Measurements from ENCODE around the gene WNT16. TPM values are rescaled to one million over a fixed set of nuclear protein-coding genes. Genes with fewer than 3 reads are reported as not detected.
A peak's percentile ranks its signal among the peaks of the same experiment; 100 is the strongest.

Gene WNT16
- polyA plus RNA-seq, 1 donor = 0.43 TPM

DNA sequence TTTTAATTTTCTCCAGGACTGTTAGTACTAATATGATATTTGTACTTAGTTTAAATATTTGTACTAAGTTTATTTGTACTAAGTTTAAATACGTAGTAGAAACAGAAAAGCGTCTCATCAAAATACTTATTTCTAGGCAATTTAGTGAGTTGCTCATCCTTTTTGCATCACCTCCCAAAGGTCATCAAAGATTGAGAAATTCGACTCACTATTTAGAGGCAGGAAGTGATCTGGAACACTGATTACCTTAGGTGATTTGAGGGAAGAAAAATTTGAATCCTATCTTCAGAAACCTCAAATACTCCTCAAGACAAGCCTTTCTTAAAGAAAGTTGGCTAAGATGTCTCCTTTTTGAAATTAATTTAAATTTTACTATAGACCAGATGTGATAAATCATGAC lies 14.5 kb downstream of the WNT16 start:
- Histone ChIP-seq H3K4me3 (ENCODE audit: low read length) (no peak overlapping the region), H3K27me3 (ENCODE audit: control insufficient read depth, insufficient read depth, low read length) (no peaks in the 10 kb centered on the region), H3K27ac (ENCODE audit: low read length) (no peak overlapping the region), H3K36me3 (ENCODE audit: control insufficient read depth, insufficient read depth, low read length) (peaks cover 8% of the 10 kb centered on the region), H3K9me3 (ENCODE audit: control insufficient read depth, low read depth, low read length) (no peaks in the 10 kb centered on the region), H3K4me1 (ENCODE audit: control insufficient read depth, insufficient read depth, low read length) (no peaks in the 10 kb centered on the region)
- DNase-seq = no peak
- WGBS (ENCODE audit: insufficient coverage, low lambda C conversion rate) = 94% methylated on average over 3 of the region's 3 CpGs

DNA sequence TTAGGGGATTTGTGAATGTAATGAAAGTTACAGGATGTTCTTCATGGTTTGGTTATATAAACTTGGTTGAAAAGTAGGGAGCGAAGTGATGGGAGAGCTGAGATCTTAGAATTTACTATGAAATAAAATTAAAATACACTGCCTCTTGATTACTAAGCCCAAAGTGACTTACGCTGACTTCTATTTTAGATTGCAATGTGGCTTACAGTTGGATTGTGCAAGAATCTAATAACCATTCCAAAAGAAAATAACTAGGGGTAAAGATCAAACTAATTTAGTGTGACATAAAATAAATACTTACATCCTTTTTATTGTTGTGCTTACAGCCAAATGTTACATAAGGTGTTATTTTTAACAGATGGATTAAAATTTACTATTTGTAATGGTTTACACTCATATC lies 15.3 kb downstream of the WNT16 start:
- no peaks in the 10 kb centered on the region for H3K27me3 ChIP-seq (ENCODE audit: control insufficient read depth, insufficient read depth, low read length)
- H3K4me1 ChIP-seq (ENCODE audit: control insufficient read depth, insufficient read depth, low read length) = no peaks in the 10 kb centered on the region
- no peak overlapping the region for H3K4me3 ChIP-seq (ENCODE audit: low read length)
- no peak for DNase-seq
- WGBS (ENCODE audit: insufficient coverage, low lambda C conversion rate) = 88% methylated on average over 1 of the region's 2 CpGs
- no peak overlapping the region for H3K27ac ChIP-seq (ENCODE audit: low read length)
- H3K9me3 ChIP-seq (ENCODE audit: control insufficient read depth, low read depth, low read length) = no peaks in the 10 kb centered on the region
- peaks cover 8% of the 10 kb centered on the region for H3K36me3 ChIP-seq (ENCODE audit: control insufficient read depth, insufficient read depth, low read length)

DNA sequence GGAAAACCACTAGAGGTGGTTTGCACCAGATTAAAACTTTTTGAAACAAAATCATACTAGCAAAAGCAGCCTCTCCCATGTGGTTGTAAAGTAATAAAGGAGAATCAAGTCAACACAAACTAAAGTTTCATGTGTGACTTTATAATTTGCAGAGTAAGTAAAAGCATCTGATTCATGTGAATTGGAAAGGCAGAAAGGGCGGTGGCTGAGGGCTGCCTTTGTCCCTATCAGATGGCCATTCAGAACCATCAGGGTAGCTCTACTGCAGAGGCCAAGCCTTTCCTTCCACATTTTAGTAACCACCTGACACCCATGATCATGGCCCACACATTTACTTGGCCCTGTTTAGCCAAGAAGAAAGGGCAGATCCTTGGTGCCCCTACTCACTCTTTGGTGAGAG lies 15.7 kb downstream of the WNT16 start:
- Histone ChIP-seq H3K4me3 (ENCODE audit: low read length) (no peak overlapping the region), H3K36me3 (ENCODE audit: control insufficient read depth, insufficient read depth, low read length) (peaks cover 8% of the 10 kb centered on the region), H3K4me1 (ENCODE audit: control insufficient read depth, insufficient read depth, low read length) (no peaks in the 10 kb centered on the region), H3K27ac (ENCODE audit: low read length) (no peak overlapping the region), H3K27me3 (ENCODE audit: control insufficient read depth, insufficient read depth, low read length) (no peaks in the 10 kb centered on the region), H3K9me3 (ENCODE audit: control insufficient read depth, low read depth, low read length) (no peaks in the 10 kb centered on the region)
- DNase-seq = no peak
- no CpG with 5 or more reads among the region's 1 CpG for WGBS (ENCODE audit: insufficient coverage, low lambda C conversion rate)

DNA sequence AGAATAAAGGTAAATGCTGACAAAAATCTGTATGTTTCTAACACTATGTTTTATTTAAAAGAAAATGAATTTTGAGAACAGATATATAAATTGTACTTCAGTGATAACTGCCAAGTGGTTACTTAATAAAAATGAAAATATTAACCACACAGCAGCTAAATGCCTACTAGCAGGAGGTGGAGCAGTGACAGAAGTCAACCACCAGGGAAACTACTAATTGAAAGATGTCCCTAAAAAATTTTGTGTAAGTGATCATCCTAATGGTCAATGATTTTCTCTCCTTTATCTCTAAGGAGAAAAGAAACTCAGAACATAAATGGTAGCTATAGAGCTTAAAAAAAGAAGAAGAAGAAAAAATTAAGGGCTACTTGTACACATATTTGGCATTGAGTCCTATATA lies 22.9 kb downstream of the WNT16 start:
- Histone ChIP-seq H3K27ac (ENCODE audit: low read length) (no peak overlapping the region), H3K27me3 (ENCODE audit: control insufficient read depth, insufficient read depth, low read length) (no peaks in the 10 kb centered on the region), H3K36me3 (ENCODE audit: control insufficient read depth, insufficient read depth, low read length) (peaks cover 44% of the 10 kb centered on the region), H3K4me1 (ENCODE audit: control insufficient read depth, insufficient read depth, low read length) (no peaks in the 10 kb centered on the region), H3K9me3 (ENCODE audit: control insufficient read depth, low read depth, low read length) (no peaks in the 10 kb centered on the region), H3K4me3 (ENCODE audit: low read length) (no peak overlapping the region)
- no peak for DNase-seq

DNA sequence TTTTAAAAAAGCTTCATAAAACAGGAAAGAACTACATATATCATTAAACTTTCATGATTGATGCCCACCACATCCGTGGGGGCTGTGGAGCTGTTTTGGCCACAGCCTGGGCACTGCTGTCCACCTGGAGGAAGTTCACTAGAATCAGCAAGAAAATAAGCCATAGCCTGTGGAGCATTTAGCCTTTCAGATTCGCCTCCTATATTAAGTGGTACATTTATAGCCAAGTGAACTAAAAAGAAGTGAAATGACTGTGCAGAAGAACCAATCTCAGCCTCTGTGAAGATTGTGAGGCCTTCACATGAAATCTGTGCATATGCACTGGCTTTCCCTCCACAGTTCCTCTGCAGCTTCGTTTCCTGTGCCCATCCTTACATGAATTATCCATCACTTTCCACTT lies 23.5 kb downstream of the WNT16 start:
- DNase-seq = no peak
- 90% methylated on average over 2 of the region's 3 CpGs for WGBS (ENCODE audit: insufficient coverage, low lambda C conversion rate)
- H3K36me3 ChIP-seq (ENCODE audit: control insufficient read depth, insufficient read depth, low read length) = peaks cover 45% of the 10 kb centered on the region
- no peaks in the 10 kb centered on the region for H3K4me1 ChIP-seq (ENCODE audit: control insufficient read depth, insufficient read depth, low read length)
- no peaks in the 10 kb centered on the region for H3K27me3 ChIP-seq (ENCODE audit: control insufficient read depth, insufficient read depth, low read length)
- no peak overlapping the region for H3K4me3 ChIP-seq (ENCODE audit: low read length)
- H3K9me3 ChIP-seq (ENCODE audit: control insufficient read depth, low read depth, low read length) = no peaks in the 10 kb centered on the region
- H3K27ac ChIP-seq (ENCODE audit: low read length) = no peak overlapping the region

DNA sequence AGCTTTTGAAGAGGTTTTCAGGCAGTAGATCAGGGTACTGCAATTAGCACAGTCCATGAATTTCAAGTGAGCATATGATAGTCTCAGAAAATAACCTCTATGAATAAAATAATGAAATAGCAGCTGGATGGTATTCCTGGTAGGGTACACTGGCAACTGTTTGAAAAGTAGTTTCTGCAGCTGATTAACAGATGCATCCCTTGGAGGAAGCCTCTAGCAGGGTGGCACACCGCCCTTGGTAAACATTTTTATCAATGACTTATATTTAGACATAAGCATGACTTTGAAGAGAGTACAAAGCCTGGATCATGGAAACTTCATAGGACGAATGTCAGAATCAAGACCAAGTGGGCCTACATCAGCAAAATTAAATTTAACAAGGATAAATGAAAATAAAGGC lies 26.8 kb downstream of the WNT16 start:
- Histone ChIP-seq H3K9me3 (ENCODE audit: control insufficient read depth, low read depth, low read length) (no peaks in the 10 kb centered on the region), H3K27ac (ENCODE audit: low read length) (no peak overlapping the region), H3K27me3 (ENCODE audit: control insufficient read depth, insufficient read depth, low read length) (no peaks in the 10 kb centered on the region), H3K4me1 (ENCODE audit: control insufficient read depth, insufficient read depth, low read length) (no peaks in the 10 kb centered on the region), H3K36me3 (ENCODE audit: control insufficient read depth, insufficient read depth, low read length) (peaks cover 47% of the 10 kb centered on the region), H3K4me3 (ENCODE audit: low read length) (no peak overlapping the region)
- DNase-seq = no peak
- WGBS (ENCODE audit: insufficient coverage, low lambda C conversion rate) = 74% methylated on average over 2 of the region's 2 CpGs

DNA sequence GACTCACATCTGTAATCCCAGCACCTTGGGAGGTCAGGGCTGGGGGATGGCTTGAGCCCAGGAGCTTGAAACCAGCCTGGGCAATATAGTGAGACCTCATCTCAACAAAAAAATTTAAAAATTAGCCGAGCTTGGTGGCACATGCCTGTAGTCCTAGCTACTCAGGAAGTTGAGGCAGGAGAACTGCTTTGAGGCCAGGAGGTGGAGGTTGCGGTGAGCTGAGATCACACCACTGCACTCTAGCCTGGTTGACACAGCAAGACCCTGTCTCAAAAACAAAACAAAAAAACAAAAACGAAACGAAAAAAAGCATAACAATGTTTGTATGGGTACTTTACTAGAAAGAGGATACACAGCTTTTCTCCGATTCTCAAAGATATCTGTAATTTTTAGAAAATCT lies 31.8 kb downstream of the WNT16 start:
- no peak for DNase-seq
- 100% methylated on average over 3 of the region's 5 CpGs for WGBS (ENCODE audit: insufficient coverage, low lambda C conversion rate)
- Histone ChIP-seq H3K9me3 (ENCODE audit: control insufficient read depth, low read depth, low read length) (no peaks in the 10 kb centered on the region), H3K4me3 (ENCODE audit: low read length) (no peak overlapping the region), H3K27me3 (ENCODE audit: control insufficient read depth, insufficient read depth, low read length) (no peaks in the 10 kb centered on the region), H3K36me3 (ENCODE audit: control insufficient read depth, insufficient read depth, low read length) (peaks cover 41% of the 10 kb centered on the region), H3K27ac (ENCODE audit: low read length) (no peak overlapping the region), H3K4me1 (ENCODE audit: control insufficient read depth, insufficient read depth, low read length) (no peaks in the 10 kb centered on the region)

DNA sequence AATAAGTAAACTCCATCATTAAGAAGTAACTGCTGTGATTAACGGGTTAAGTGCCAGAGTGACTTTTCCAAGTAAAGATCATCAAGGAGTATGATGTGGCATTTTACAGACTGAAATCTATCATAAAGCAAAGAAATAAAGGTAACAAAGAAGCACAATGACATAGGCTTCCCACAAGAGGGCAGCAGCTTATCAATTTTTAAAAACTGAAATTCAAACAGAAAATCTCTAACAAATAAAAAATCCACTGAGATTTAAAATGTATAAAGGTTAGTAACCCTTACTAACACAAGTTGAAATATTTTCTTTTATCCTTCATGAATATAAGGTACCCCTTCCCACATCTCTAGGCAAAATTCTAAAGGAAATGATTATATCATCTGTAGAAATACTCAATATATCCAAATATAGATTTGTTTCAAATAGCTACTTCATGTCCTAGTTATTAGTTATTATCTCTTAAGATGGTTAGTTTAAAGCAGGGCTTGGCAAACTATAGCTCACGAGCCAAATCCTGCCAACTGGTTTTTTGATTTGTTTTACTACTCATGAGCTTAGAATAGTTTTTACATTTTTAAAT lies 38.1 kb downstream of the WNT16 start:
- WGBS (ENCODE audit: insufficient coverage, low lambda C conversion rate) = 75% methylated on average over 1 of the region's 2 CpGs
- Histone ChIP-seq H3K4me3 (ENCODE audit: low read length) (no peak overlapping the region), H3K27ac (ENCODE audit: low read length) (no peak overlapping the region), H3K4me1 (ENCODE audit: control insufficient read depth, insufficient read depth, low read length) (peaks cover 4% of the 10 kb centered on the region), H3K9me3 (ENCODE audit: control insufficient read depth, low read depth, low read length) (no peaks in the 10 kb centered on the region), H3K27me3 (ENCODE audit: control insufficient read depth, insufficient read depth, low read length) (no peaks in the 10 kb centered on the region), H3K36me3 (ENCODE audit: control insufficient read depth, insufficient read depth, low read length) (peaks cover 34% of the 10 kb centered on the region)
- no peak for DNase-seq

DNA sequence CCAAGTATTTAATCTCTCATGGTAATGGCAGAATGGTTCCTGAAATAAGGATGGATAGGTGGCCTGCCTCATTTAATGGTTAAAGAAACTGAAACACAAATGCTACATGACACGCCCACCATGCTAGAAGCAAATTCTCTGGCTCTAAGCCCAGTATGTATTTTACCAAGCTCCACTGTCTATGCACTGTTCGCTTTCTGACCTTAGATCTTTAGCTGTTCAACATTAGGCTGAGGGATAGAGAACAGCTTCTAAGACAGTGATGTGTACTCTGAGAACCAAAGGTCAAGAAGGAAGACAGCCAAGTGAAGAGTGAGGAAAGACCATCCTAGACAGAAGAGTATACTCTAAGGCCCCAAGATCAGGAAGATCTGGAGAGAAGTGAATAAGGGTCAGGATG lies 40.7 kb downstream of the WNT16 start:
- no peak overlapping the region for H3K27ac ChIP-seq (ENCODE audit: low read length)
- WGBS (ENCODE audit: insufficient coverage, low lambda C conversion rate) = no CpG with 5 or more reads among the region's 2 CpGs
- no peaks in the 10 kb centered on the region for H3K27me3 ChIP-seq (ENCODE audit: control insufficient read depth, insufficient read depth, low read length)
- DNase-seq = peak; percentile 33 to 75
- H3K36me3 ChIP-seq (ENCODE audit: control insufficient read depth, insufficient read depth, low read length) = peaks cover 25% of the 10 kb centered on the region
- no peak overlapping the region for H3K4me3 ChIP-seq (ENCODE audit: low read length)
- H3K9me3 ChIP-seq (ENCODE audit: control insufficient read depth, low read depth, low read length) = no peaks in the 10 kb centered on the region
- H3K4me1 ChIP-seq (ENCODE audit: control insufficient read depth, insufficient read depth, low read length) = peaks cover 4% of the 10 kb centered on the region

DNA sequence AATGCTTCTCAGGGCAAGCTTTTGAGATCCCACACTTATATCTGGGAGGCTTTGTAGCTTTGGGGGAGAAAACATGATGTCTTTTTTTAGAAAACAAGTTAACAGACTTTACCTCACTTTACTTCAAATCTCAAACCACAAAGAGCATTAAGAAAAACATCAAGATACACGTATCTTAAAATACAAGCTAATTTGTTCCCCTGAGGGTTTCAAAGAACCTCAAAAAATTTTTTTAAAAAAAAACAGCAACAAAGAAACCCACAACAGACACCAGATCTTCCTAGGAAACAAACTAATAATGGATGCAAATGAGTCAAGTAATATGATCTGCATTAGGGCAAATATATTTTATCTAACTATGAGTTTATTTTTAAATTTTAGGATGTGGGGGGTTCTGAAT lies 42.6 kb downstream of the WNT16 start:
- peaks cover 35% of the 10 kb centered on the region for H3K36me3 ChIP-seq (ENCODE audit: control insufficient read depth, insufficient read depth, low read length)
- H3K27me3 ChIP-seq (ENCODE audit: control insufficient read depth, insufficient read depth, low read length) = no peaks in the 10 kb centered on the region
- no peaks in the 10 kb centered on the region for H3K9me3 ChIP-seq (ENCODE audit: control insufficient read depth, low read depth, low read length)
- H3K4me1 ChIP-seq (ENCODE audit: control insufficient read depth, insufficient read depth, low read length) = peaks cover 4% of the 10 kb centered on the region
- H3K27ac ChIP-seq (ENCODE audit: low read length) = no peak overlapping the region
- DNase-seq = no peak
- H3K4me3 ChIP-seq (ENCODE audit: low read length) = no peak overlapping the region
- WGBS (ENCODE audit: insufficient coverage, low lambda C conversion rate) = no CpG with 5 or more reads among the region's 1 CpG

DNA sequence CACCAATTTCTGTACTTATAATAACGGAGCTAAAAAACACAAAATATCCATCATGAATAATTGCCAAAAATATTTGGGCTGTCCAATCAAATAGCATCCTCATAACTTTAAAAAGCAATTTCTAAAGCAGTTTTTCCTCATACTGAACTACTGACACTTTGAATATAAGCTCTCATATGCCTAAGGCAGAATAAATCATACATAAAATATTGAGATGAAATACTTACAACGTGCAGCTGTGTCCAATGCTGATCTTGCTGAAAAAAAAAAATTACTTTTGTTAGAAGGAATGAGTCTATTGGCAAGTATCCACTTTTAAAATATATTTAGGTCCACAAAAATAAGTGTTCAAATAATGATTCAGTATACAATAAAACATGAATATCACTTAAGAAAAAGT lies 43.1 kb downstream of the WNT16 start:
- no peak overlapping the region for H3K4me3 ChIP-seq (ENCODE audit: low read length)
- 80% methylated on average over 1 of the region's 2 CpGs for WGBS (ENCODE audit: insufficient coverage, low lambda C conversion rate)
- no peaks in the 10 kb centered on the region for H3K27me3 ChIP-seq (ENCODE audit: control insufficient read depth, insufficient read depth, low read length)
- H3K9me3 ChIP-seq (ENCODE audit: control insufficient read depth, low read depth, low read length) = no peaks in the 10 kb centered on the region
- H3K4me1 ChIP-seq (ENCODE audit: control insufficient read depth, insufficient read depth, low read length) = peaks cover 4% of the 10 kb centered on the region
- H3K27ac ChIP-seq (ENCODE audit: low read length) = no peak overlapping the region
- DNase-seq = no peak
- peaks cover 38% of the 10 kb centered on the region for H3K36me3 ChIP-seq (ENCODE audit: control insufficient read depth, insufficient read depth, low read length)
